ENCODE results near the gene UFL1.

DNA sequence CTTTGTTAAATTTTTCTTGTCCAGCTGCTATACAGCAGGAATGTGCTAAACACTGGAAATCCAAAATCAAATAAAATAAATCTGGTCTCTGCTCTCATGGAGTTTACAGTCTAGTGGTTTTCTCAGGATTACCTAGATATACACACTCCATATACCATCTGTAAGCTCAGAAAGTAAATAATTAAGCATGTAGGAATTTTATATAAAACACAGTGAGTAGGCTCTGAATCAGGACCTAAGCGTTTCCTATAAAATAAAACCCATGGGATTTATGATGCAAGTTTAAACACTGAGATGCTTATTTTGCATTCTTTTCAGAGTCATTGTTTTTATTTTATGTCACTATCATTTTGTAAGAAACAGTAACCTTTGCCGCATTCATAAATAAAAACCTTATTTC lies 29.7 kb upstream of the UFL1 start:
- TF ChIP-seq POLR2A (IDR thresholded peaks at IDR 0.05; ENCODE audit: extremely low read depth, insufficient read length) (no peak), MYC (IDR thresholded peaks at IDR 0.05; ENCODE audit: low read depth, low read length) (no peak)
- TF ChIP-seq, protein P1, sequence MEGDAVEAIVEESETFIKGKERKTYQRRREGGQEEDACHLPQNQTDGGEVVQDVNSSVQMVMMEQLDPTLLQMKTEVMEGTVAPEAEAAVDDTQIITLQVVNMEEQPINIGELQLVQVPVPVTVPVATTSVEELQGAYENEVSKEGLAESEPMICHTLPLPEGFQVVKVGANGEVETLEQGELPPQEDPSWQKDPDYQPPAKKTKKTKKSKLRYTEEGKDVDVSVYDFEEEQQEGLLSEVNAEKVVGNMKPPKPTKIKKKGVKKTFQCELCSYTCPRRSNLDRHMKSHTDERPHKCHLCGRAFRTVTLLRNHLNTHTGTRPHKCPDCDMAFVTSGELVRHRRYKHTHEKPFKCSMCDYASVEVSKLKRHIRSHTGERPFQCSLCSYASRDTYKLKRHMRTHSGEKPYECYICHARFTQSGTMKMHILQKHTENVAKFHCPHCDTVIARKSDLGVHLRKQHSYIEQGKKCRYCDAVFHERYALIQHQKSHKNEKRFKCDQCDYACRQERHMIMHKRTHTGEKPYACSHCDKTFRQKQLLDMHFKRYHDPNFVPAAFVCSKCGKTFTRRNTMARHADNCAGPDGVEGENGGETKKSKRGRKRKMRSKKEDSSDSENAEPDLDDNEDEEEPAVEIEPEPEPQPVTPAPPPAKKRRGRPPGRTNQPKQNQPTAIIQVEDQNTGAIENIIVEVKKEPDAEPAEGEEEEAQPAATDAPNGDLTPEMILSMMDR (IDR thresholded peaks at IDR 0.05; ENCODE audit: low read depth, low read length): no peak
